Measurements from ENCODE around the gene TMPRSS6.

GRCh38 chr22:37113757-37114156 lies 4.2 kb upstream of the TMPRSS6 start:
- no peak for TF ChIP-seq CTCF (IDR thresholded peaks at IDR 0.05; ENCODE audit: low read depth, low read length, poor library complexity, severe bottlenecking)
- TF ChIP-seq EZH2phosphoT487 (IDR thresholded peaks at IDR 0.05; ENCODE audit: borderline replicate concordance, low read length) = no peak

Measured in DOHH2 (cell line).